Esophagus (tissue), 2 donors: ENCODE measurements around the gene VOPP1. TPM values are rescaled to one million over a fixed set of nuclear protein-coding genes. Genes with fewer than 3 reads are reported as not detected.
A peak's percentile ranks its signal among the peaks of the same experiment; 100 is the strongest.

Source experiments
- H3K27ac ChIP-seq, 2 donors: one replicate each; pipeline ENCODE4 v1.5.1; 2013; ENCODE audit warnings: low read depth in 2 of 2, mild to moderate bottlenecking in 2 of 2, inconsistent platforms in 1 of 2, low read length in 1 of 2, moderate library complexity in 1 of 2
- H3K27me3 ChIP-seq, 2 donors: one replicate each; pipeline ENCODE4 v1.6.1; 2013; ENCODE audit warnings: low read length in 2 of 2, control low read depth in 1 of 2, mild to moderate bottlenecking in 1 of 2; ENCODE audit not compliant: insufficient read depth in 2 of 2, control insufficient read depth in 1 of 2
- H3K36me3 ChIP-seq, 2 donors: one replicate each; pipeline ENCODE4 v1.6.1; 2013; ENCODE audit warnings: low read length in 1 of 2; ENCODE audit not compliant: control insufficient read depth in 2 of 2, insufficient read depth in 2 of 2
- H3K4me1 ChIP-seq, 2 donors: one replicate each; pipeline ENCODE4 v1.6.1; 2013; ENCODE audit warnings: low read length in 1 of 2; ENCODE audit not compliant: control insufficient read depth in 2 of 2, insufficient read depth in 2 of 2
- H3K4me3 ChIP-seq, 2 donors: one replicate each; pipeline ENCODE4 v1.5.1; 2013; ENCODE audit warnings: low read length in 2 of 2, mild to moderate bottlenecking in 2 of 2, low read depth in 1 of 2, moderate library complexity in 1 of 2
- H3K9me3 ChIP-seq, 2 donors: one replicate each; pipeline ENCODE4 v1.6.1; 2013; ENCODE audit warnings: mild to moderate bottlenecking in 2 of 2, low read depth in 1 of 2, low read length in 1 of 2, moderate library complexity in 1 of 2; ENCODE audit not compliant: control insufficient read depth in 2 of 2, insufficient read depth in 1 of 2
- WGBS, 2 donors: extraction: QIAGEN DNeasy Blood & Tissue Kit; methylation state at CpG; one replicate each; pipeline ENCODE4 v1.1.7; 2013; 5-methylcytosine and 5-hydroxymethylcytosine counted together
- polyA plus RNA-seq, 2 donors: library from polyadenylated mRNA; stranded (reverse); fragments of 200-250 nt; gene quantifications; one replicate each; pipeline ENCODE4 v1.2.3, GENCODE V29; 2013
- donor health status: healthy with polysubstance abuse.
- donor health status: Bipolar disorder and iron deficiency.

Gene VOPP1
- polyA plus RNA-seq, 2 donors = 7.5 to 10.8 TPM

DNA sequence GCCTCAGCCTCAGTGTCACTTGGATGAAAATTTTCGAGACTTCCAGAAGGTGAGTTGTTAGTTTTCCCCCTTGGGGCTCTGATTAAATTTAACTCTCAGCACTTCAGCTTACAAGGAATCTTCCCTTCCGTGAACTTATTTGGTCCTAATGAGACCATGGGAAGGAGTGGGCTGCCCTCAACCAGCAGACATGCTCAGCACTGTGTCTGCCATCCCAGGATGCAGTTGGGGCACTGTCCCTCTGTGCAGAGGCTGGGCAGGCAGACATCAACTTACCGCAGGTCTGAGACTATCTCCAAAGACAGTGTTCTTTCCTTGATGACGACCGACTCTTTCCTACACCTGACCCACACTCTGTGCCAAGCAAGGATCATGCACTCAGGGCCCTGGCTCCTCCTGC is 36.7 kb downstream of the VOPP1 start:
- Histone ChIP-seq H3K27ac (no peak overlapping the region), H3K9me3 (no peaks in the 10 kb centered on the region), H3K4me1 (peaks cover 9 to 17% of the 10 kb centered on the region in 2 donors), H3K4me3 (no peak overlapping the region), H3K27me3 (no peaks in the 10 kb centered on the region), H3K36me3 (no peaks in the 10 kb centered on the region)
- 84 to 90% methylated on average over 5 of the region's 5 CpGs for WGBS, 2 donors

DNA sequence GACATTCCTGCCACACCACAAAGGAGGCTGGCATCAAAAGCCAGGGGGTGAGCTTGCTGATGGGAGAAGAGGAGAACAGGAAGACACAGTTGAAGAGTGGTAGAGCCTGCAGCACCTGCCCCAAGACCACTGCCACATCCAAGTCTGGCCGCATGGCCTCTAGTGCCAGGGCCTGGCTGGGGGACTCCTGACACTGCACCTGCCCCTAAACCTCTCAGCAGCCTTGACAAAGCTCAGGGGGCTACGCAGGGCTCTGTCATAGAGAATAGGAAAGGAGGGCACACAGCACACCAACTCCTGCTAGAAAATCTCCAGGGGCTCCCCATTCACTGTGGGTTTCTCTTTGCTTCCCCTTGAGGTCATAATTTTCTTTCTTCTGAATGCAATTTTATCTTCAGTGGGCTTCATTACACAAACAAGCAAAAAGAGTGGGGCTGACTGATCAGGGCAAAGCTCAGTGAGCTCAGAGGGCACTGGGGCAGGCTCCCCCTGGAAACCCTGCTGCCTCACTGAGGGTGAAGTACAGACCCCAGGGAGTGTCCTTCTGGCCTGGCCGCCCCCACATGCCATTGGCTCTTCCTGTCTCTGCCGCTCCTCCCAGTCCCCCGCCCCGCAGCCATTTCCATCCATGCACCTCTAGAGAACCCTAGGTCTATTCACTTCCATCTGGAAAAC is 37.2 kb downstream of the VOPP1 start:
- Histone ChIP-seq H3K4me1 (peaks cover 7 to 17% of the 10 kb centered on the region in 2 donors), H3K9me3 (no peaks in the 10 kb centered on the region), H3K4me3 (no peak overlapping the region), H3K36me3 (no peaks in the 10 kb centered on the region), H3K27me3 (no peaks in the 10 kb centered on the region), H3K27ac (peak overlapping the region in 1 of 2 donors; percentile 51)
- WGBS, 2 donors = 84 to 85% methylated on average over 6 of the region's 6 CpGs

DNA sequence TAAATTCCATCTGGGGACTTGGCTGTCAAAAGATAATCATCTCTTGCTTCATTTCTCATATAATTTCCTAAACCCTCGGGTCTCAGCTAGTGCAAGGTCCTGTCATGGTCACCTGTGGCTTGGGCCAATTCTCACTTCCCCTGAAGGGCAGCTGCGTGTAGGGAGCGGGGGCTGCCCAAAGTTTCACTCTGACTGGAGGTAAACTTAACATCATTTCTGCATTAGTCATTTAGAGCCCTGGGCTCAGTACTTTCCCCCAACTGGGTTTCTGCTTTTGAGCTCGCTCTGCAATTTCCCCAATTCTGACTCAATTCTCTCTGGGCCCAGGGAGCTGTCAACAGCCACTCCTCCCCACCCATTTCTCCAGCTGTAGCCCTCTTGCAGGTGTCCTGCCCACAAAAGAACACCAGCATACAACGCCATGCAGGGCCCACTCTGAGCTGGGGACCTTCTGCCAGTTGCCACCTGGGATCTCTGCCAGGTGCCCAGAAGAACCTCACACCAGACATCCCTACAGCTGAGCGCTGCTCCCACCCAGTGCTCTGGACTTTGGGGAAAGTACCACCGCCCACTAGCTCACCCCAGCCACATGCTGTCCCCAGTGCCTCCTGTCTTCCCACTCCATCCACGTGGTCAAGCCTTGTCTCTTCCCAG is 37.9 kb downstream of the VOPP1 start:
- Histone ChIP-seq H3K27ac (peak overlapping the region in 1 of 2 donors; percentile 51), H3K36me3 (no peaks in the 10 kb centered on the region), H3K9me3 (no peaks in the 10 kb centered on the region), H3K4me1 (peaks cover 5 to 17% of the 10 kb centered on the region in 2 donors), H3K4me3 (no peak overlapping the region), H3K27me3 (no peaks in the 10 kb centered on the region)
- WGBS, 2 donors = 64 to 70% methylated on average over 8 of the region's 8 CpGs

DNA sequence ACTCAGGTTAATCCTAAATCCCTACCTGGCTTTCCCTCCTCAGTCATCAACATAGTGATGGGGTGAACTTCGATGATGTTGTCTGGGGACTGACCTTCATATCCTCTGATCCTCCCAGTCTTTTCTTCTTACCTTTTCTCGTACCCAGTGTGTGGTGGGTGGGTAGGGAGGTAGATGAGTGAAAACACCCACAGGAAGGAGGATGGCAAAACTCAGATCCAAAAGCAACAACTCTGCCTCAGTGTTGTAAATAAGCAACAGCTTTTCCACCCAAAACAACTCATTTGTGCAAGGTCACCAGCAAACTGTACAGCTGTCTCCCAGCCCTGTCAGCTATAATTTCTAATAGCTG is 38.6 kb downstream of the VOPP1 start:
- peaks cover 5 to 17% of the 10 kb centered on the region in 2 donors for H3K4me1 ChIP-seq
- no peaks in the 10 kb centered on the region for H3K36me3 ChIP-seq
- H3K27ac ChIP-seq = no peak overlapping the region
- no peaks in the 10 kb centered on the region for H3K9me3 ChIP-seq
- H3K27me3 ChIP-seq = no peaks in the 10 kb centered on the region
- no peak overlapping the region for H3K4me3 ChIP-seq
- WGBS, 2 donors = 76 to 78% methylated on average over 2 of the region's 2 CpGs

DNA sequence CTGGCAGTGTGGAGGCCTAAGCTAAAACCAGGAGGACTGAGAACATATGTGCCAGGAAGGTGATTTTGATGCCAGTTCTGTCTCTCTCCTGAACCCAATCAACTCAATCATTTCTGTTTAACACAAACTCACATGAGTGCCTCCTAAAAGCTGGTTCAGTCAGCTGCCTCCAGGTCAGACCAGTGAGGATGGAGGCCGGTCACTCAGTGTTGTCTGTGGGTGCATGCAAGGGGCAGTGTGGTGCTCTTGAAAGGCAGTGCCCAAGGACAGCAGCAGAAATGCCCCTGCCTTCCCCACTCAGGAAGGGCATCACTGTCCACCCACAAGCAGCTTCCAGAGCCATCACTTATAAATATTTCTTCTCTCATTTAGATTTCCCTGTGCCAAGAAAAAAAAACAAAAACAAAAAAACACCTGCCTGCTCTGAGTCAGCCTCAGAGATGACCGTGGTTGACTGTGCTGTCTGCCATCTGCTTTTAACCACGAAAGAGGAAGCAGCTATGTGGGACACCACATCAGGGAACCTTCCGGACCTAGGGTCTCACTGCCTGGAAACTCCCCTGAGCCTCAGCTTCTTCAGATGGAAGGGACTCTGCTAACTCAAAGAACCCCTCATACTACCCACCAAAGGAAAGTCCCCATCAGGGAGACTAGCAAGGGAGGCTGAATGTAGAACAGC is 39.1 kb downstream of the VOPP1 start:
- no peaks in the 10 kb centered on the region for H3K27me3 ChIP-seq
- WGBS, 2 donors = 58 to 64% methylated on average over 4 of the region's 4 CpGs
- H3K9me3 ChIP-seq = no peaks in the 10 kb centered on the region
- H3K36me3 ChIP-seq = no peaks in the 10 kb centered on the region
- no peak overlapping the region for H3K4me3 ChIP-seq
- no peak overlapping the region for H3K27ac ChIP-seq
- H3K4me1 ChIP-seq = peaks cover 5 to 17% of the 10 kb centered on the region in 2 donors

DNA sequence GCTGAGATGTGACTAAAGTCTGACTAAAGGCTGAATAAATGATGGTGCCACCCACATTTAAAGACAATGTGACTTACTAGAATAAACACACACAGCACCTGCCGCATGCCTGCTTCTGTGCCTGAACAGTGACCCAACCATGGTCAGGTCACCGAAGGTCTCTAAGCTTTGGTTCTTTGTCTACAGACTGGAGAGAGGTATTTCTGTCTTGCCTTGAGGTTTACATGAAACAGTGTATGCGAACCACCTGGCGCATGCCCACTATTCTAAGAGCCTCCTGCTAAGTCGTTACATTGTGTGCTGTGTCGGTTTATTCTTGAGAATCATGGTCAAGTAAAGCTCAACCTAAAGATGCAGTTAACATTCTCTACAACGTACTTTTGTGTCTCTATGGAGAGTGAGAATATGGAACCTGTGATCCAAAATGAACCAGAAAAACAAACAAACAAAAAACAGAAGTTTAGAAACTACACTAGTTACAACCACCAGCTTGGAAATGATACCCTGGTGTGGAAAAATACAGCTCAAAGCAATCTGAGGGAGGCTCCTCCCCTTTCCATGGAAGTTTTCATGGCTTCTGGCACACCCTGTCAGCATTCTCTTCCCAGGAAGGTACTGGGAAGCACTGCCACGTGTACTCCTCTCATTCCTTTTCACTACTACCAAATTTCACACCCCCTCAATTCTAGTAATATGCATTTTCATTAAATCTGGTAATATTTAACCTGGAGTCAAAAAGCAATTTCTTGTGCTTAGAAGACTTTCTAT is 40.0 kb downstream of the VOPP1 start:
- 80% methylated on average over 8 of the region's 8 CpGs for WGBS, 2 donors
- Histone ChIP-seq H3K27ac (no peak overlapping the region), H3K27me3 (no peaks in the 10 kb centered on the region), H3K4me1 (peaks cover 5 to 16% of the 10 kb centered on the region in 2 donors), H3K4me3 (no peak overlapping the region), H3K36me3 (no peaks in the 10 kb centered on the region), H3K9me3 (no peaks in the 10 kb centered on the region)

DNA sequence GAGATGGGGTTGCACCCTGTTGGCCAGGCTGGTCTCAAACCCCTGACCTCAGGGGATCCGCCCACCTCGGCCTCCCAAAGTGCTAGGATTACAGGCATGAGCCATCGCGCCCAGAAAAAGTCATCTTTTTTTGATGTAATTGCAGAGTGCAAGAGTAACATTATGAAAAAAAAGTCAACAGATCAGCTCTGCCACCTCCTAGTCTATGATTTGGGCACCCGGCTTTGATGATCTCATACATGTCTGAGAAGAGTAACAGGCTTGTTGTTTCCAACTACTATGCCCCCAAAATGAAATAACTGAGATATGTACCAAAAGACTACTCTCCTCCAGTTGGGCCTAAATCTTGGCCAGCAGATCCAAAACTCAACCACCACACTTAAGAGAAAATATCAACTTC is 40.8 kb downstream of the VOPP1 start:
- Histone ChIP-seq H3K4me3 (no peak overlapping the region), H3K27ac (no peak overlapping the region), H3K9me3 (no peaks in the 10 kb centered on the region), H3K4me1 (peaks cover 5 to 8% of the 10 kb centered on the region in 2 donors), H3K27me3 (no peaks in the 10 kb centered on the region), H3K36me3 (no peaks in the 10 kb centered on the region)
- 96% methylated on average over 5 of the region's 5 CpGs for WGBS, 2 donors

DNA sequence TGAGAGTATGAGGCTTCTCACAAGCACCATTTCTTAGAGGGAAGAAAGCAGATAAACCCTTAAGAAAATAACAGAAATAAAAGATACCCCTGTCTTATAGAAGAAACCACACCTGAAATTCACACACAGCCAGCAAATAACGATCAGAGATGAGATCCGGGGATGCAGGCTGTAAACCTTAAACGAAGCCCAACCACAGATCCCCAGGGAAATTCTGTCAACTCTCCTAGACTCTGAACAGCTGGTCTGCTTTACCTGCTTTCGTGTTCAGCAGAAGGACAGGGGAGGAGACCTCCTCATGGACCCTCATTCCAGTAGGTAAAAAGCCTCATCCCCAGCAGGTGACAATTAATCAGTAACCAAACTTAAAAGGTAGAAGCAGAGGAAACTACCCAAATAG is 45.0 kb downstream of the VOPP1 start:
- Histone ChIP-seq H3K27me3 (no peaks in the 10 kb centered on the region), H3K9me3 (no peaks in the 10 kb centered on the region), H3K4me3 (no peak overlapping the region), H3K4me1 (peaks cover 2 to 6% of the 10 kb centered on the region in 2 donors), H3K27ac (no peak overlapping the region), H3K36me3 (no peaks in the 10 kb centered on the region)
- WGBS, 2 donors = 63 to 64% methylated on average over 4 of the region's 4 CpGs

DNA sequence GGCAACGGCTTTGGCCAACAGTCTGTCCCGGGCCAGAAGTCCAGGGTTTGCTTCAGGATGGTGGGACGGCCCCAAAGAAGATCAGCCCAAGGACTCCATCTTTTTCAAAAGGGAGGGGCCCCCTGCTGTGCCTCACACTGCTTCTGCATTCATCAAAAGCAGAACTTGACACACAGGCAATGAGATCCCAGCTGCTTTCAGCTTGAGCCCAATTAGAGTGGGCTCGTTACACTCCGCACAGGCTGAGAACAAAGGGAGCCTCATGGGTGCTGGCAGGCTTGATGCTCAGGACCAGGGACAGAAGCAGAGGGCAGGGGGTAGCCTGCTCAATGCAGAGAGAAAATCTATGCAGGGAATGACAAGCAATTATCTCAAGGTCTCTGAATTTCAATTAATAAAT is 45.5 kb downstream of the VOPP1 start:
- Histone ChIP-seq H3K9me3 (no peaks in the 10 kb centered on the region), H3K27ac (no peak overlapping the region), H3K4me3 (no peak overlapping the region), H3K4me1 (peaks cover 2 to 6% of the 10 kb centered on the region in 2 donors), H3K27me3 (no peaks in the 10 kb centered on the region), H3K36me3 (no peaks in the 10 kb centered on the region)
- 76 to 83% methylated on average over 5 of the region's 5 CpGs for WGBS, 2 donors
